Mesodermal cell (in vitro differentiated cells): Measurements from ENCODE around the gene NAT8L. TPM values are rescaled to one million over a fixed set of nuclear protein-coding genes. Genes with fewer than 3 reads are reported as not detected.
"Not testable (repeated sequence)": the region's sequence is repeated elsewhere in the genome, so short reads cannot be mapped to it uniquely, and the experiment has no call there.

Experiments
- H3K27ac ChIP-seq: 2 replicates; pipeline ENCODE4 v1.7.0; 2013; ENCODE audit warnings: mild to moderate bottlenecking, low read depth, low read length, moderate library complexity; ENCODE audit not compliant: severe bottlenecking
- H3K36me3 ChIP-seq: 2 replicates; pipeline ENCODE4 v1.7.1; 2013; ENCODE audit warnings: mild to moderate bottlenecking, low read length, moderate library complexity; ENCODE audit not compliant: control insufficient read depth, insufficient read depth
- H3K4me1 ChIP-seq: one replicate; pipeline ENCODE4 v1.7.1; 2013; ENCODE audit warnings: mild to moderate bottlenecking, low read length; ENCODE audit not compliant: insufficient read depth, control insufficient read depth, poor library complexity, severe bottlenecking
- H3K4me3 ChIP-seq: 2 replicates; pipeline ENCODE4 v1.7.0; 2013; ENCODE audit warnings: low read length, control low read depth, mild to moderate bottlenecking; ENCODE audit not compliant: insufficient read depth, poor library complexity, severe bottlenecking; ENCODE audit errors: extremely low read depth
- H3K9me3 ChIP-seq: 2 replicates; pipeline ENCODE4 v1.7.1; 2013; ENCODE audit warnings: mild to moderate bottlenecking, low read length, moderate library complexity; ENCODE audit not compliant: control insufficient read depth
- WGBS, 2 experiments: methylation state at CpG; one replicate each; pipeline ENCODE4 v1.1.5; 2013; ENCODE audit warnings: missing lambda C conversion rate in 2 of 2; ENCODE audit not compliant: insufficient coverage in 2 of 2; 5-methylcytosine and 5-hydroxymethylcytosine counted together
- polyA plus RNA-seq, 2 experiments: library from polyadenylated mRNA; stranded (reverse); fragments of 50-300 nt; gene quantifications; one replicate each; pipeline ENCODE4 v1.2.3, GENCODE V29; 2013

NAT8L gene
- polyA plus RNA-seq (2013, experiment 1 of 2), result 0.52 TPM
- 0.51 TPM for polyA plus RNA-seq (2013, experiment 2 of 2)

- Histone ChIP-seq H3K4me3 (peak within 1 kb of the TSS; percentile 28), H3K4me1 (peaks cover 5% of the 10 kb centered on the region), H3K36me3 (no peaks in the 10 kb centered on the region), H3K27ac (no peak within 1 kb of the TSS), H3K9me3 (no peaks in the 10 kb centered on the region)
- 0 to 1% methylated on average over 52 to 63 of the region's 119 CpGs for WGBS, 2 experiments
These were observed at the start of gene NAT8L for GRCh38 chr4:2059046-2059725. TSS of gene NAT8L (plus strand) at chr4:2059327. CDS start at chr4:2059512, 185 bp downstream.

GRCh38 chr4:2009651-2010233, 49.4 kb upstream of the NAT8L start:
- WGBS, 2 experiments, result 4 to 7% methylated on average over 11 to 14 of the region's 23 CpGs
- Histone ChIP-seq H3K36me3 (peaks cover 23% of the 10 kb centered on the region), H3K27ac (peak overlapping the region; percentile 97), H3K4me3 (peak overlapping the region; percentile 69), H3K9me3 (no peaks in the 10 kb centered on the region), H3K4me1 (no peaks in the 10 kb centered on the region)

GRCh38 chr4:2011583-2011982, 47.5 kb upstream of the NAT8L start:
- Histone ChIP-seq H3K4me1 (no peaks in the 10 kb centered on the region), H3K4me3 (no peak overlapping the region), H3K36me3 (peaks cover 4% of the 10 kb centered on the region), H3K27ac (no peak overlapping the region), H3K9me3 (no peaks in the 10 kb centered on the region)
- 91 to 100% methylated on average over 1 to 2 of the region's 3 CpGs for WGBS, 2 experiments

GRCh38 chr4:2015008-2015407, 44.1 kb upstream of the NAT8L start:
- Histone ChIP-seq H3K36me3 (no peaks in the 10 kb centered on the region), H3K9me3 (no peaks in the 10 kb centered on the region), H3K4me1 (no peaks in the 10 kb centered on the region), H3K4me3 (no peak overlapping the region), H3K27ac (no peak overlapping the region)
- WGBS, 2 experiments, result 89 to 100% methylated on average over 2 of the region's 4 CpGs

GRCh38 chr4:2021358-2022018, 37.6 kb upstream of the NAT8L start:
- not testable (repeated sequence) for H3K4me3 ChIP-seq, H3K4me1 ChIP-seq, H3K36me3 ChIP-seq
- Histone ChIP-seq H3K9me3 (peaks cover 10% of the 10 kb centered on the region), H3K27ac (peak overlapping the region; percentile 68)
- WGBS, 2 experiments, result 45 to 53% methylated on average over 14 of the region's 15 CpGs

- peaks cover 4% of the 10 kb centered on the region for H3K4me1 ChIP-seq
- no peak overlapping the region for H3K4me3 ChIP-seq
- H3K36me3 ChIP-seq, result no peaks in the 10 kb centered on the region
- peaks cover 10% of the 10 kb centered on the region for H3K9me3 ChIP-seq
- no peak overlapping the region for H3K27ac ChIP-seq
These were observed 34.4 kb upstream of the NAT8L start for GRCh38 chr4:2024683-2025082.

GRCh38 chr4:2025817-2026216, 33.3 kb upstream of the NAT8L start:
- peaks cover 4% of the 10 kb centered on the region for H3K4me1 ChIP-seq
- no peaks in the 10 kb centered on the region for H3K36me3 ChIP-seq
- H3K9me3 ChIP-seq, result peaks cover 10% of the 10 kb centered on the region
- H3K27ac ChIP-seq, result no peak overlapping the region
- no peak overlapping the region for H3K4me3 ChIP-seq

GRCh38 chr4:2027120-2027519, 32.0 kb upstream of the NAT8L start:
- H3K27ac ChIP-seq, H3K4me1 ChIP-seq, H3K36me3 ChIP-seq, H3K4me3 ChIP-seq: not testable (repeated sequence)
- 82 to 93% methylated on average over 2 to 3 of the region's 4 CpGs for WGBS, 2 experiments
- peaks cover 10% of the 10 kb centered on the region for H3K9me3 ChIP-seq

GRCh38 chr4:2031161-2031560, 28.0 kb upstream of the NAT8L start:
- not testable (repeated sequence) for H3K9me3 ChIP-seq, H3K27ac ChIP-seq, H3K4me3 ChIP-seq, H3K36me3 ChIP-seq, H3K4me1 ChIP-seq

- H3K36me3 ChIP-seq, result no peaks in the 10 kb centered on the region
- no peaks in the 10 kb centered on the region for H3K9me3 ChIP-seq
- H3K4me1 ChIP-seq, result no peaks in the 10 kb centered on the region
- WGBS, 2 experiments, result 90 to 93% methylated on average over 10 of the region's 10 CpGs
- no peak overlapping the region for H3K4me3 ChIP-seq
- H3K27ac ChIP-seq, result no peak overlapping the region
These were observed 22.8 kb upstream of the NAT8L start for GRCh38 chr4:2036327-2036726.

- Histone ChIP-seq H3K36me3 (no peaks in the 10 kb centered on the region), H3K27ac (no peak overlapping the region), H3K9me3 (no peaks in the 10 kb centered on the region), H3K4me1 (no peaks in the 10 kb centered on the region), H3K4me3 (no peak overlapping the region)
- WGBS, 2 experiments, result 86 to 87% methylated on average over 4 to 7 of the region's 7 CpGs
These were observed 22.3 kb upstream of the NAT8L start for GRCh38 chr4:2036866-2037265.
